Sigmoid colon (tissue), 7 donors: Measurements from ENCODE around the gene IKBKE. TPM values are rescaled to one million over a fixed set of nuclear protein-coding genes. Genes with fewer than 3 reads are reported as not detected.
A peak's percentile ranks its signal among the peaks of the same experiment; 100 is the strongest.

Source experiments
- DNase-seq: peaks from one replicate; pipeline ENCODE4 v3.0.0-alpha.2; 2019
- H3K27ac ChIP-seq, 4 donors: fragments of 200-600 bp; sonication (generic); one replicate each; pipeline ENCODE4 v1.5.1; 2016 to 2019; ENCODE audit warnings: mild to moderate bottlenecking in 1 of 4
- H3K27me3 ChIP-seq, 3 donors: fragments of 200-600 bp; sonication (generic); one replicate each; pipeline ENCODE4 v1.5.1; 2019; ENCODE audit warnings: mild to moderate bottlenecking in 1 of 3
- H3K36me3 ChIP-seq, 4 donors: fragments of 200-600 bp; sonication (generic); one replicate each; pipeline ENCODE4 v1.5.1; 2016 to 2019
- H3K4me1 ChIP-seq, 4 donors: fragments of 200-600 bp; sonication (generic); one replicate each; pipeline ENCODE4 v1.5.1; 2017 to 2019
- H3K4me3 ChIP-seq, 4 donors: fragments of 200-600 bp; sonication (generic); one replicate each; pipeline ENCODE4 v1.5.1; 2017 to 2019; ENCODE audit warnings: mild to moderate bottlenecking in 2 of 4, moderate library complexity in 1 of 4
- H3K9me3 ChIP-seq, 4 donors: fragments of 200-600 bp in 3 of 4; sonication (generic) in 3 of 4; one replicate each; pipeline versions ENCODE4 v1.5.1 to v1.6.1; 2013 to 2019
- EP300 ChIP-seq, 4 donors: sonication (generic); formaldehyde crosslinking; IDR thresholded peaks; one replicate each; pipeline ENCODE4 v1.6.1; 2017; ENCODE audit warnings: antibody characterized with exemption in 4 of 4
- POLR2A ChIP-seq, 2 donors: fragments of 450-650 bp; IDR thresholded peaks; one replicate each; pipeline ENCODE4 v1.6.1; 2016; ENCODE audit warnings: antibody characterized with exemption in 2 of 2, mild to moderate bottlenecking in 2 of 2, moderate library complexity in 2 of 2
- POLR2AphosphoS5 ChIP-seq, 4 donors: sonication (generic); formaldehyde crosslinking; IDR thresholded peaks; one replicate each; pipeline ENCODE4 v1.6.1; 2017; ENCODE audit warnings: antibody characterized with exemption in 4 of 4
- WGBS, 2 donors: extraction: QIAGEN DNeasy Blood & Tissue Kit; methylation state at CpG; one replicate each; pipeline ENCODE4 v1.1.7; 2013; 5-methylcytosine and 5-hydroxymethylcytosine counted together
- intact Hi-C: fragments of 100-400 bp; cut with DNase I; formaldehyde crosslinking; loops from one replicate; pipeline ENCODE4 v1.15.1; 2023
- polyA plus RNA-seq, 3 donors: library from polyadenylated mRNA; stranded (reverse); fragments of 200-250 nt; gene quantifications; one replicate each; pipeline ENCODE4 v1.2.3, GENCODE V29; 2013
- total RNA-seq, 4 donors: library from RNA; depleted of rRNA; stranded (reverse); fragments of >200 nt; gene quantifications; one replicate each; pipeline ENCODE4 v1.1.0, GENCODE V29; 2016
- TF ChIP-seq, protein P1 (sequence below), 4 experiments: fragments of 450-650 bp in 3 of 4; fragments of 200-600 bp in 1 of 4; IDR thresholded peaks; one replicate each; pipeline ENCODE4 v1.5.1; 2016 to 2019; ENCODE audit warnings: antibody characterized with exemption in 4 of 4, mild to moderate bottlenecking in 3 of 4, moderate library complexity in 2 of 4
- donor health status: healthy with polysubstance abuse.
- donor health status: Bipolar disorder and iron deficiency.
- donor health status: healthy.

IKBKE gene
- total and polyA plus RNA-seq, 7 donors: 1.6 to 23.2 (median 3.2) TPM

DNA sequence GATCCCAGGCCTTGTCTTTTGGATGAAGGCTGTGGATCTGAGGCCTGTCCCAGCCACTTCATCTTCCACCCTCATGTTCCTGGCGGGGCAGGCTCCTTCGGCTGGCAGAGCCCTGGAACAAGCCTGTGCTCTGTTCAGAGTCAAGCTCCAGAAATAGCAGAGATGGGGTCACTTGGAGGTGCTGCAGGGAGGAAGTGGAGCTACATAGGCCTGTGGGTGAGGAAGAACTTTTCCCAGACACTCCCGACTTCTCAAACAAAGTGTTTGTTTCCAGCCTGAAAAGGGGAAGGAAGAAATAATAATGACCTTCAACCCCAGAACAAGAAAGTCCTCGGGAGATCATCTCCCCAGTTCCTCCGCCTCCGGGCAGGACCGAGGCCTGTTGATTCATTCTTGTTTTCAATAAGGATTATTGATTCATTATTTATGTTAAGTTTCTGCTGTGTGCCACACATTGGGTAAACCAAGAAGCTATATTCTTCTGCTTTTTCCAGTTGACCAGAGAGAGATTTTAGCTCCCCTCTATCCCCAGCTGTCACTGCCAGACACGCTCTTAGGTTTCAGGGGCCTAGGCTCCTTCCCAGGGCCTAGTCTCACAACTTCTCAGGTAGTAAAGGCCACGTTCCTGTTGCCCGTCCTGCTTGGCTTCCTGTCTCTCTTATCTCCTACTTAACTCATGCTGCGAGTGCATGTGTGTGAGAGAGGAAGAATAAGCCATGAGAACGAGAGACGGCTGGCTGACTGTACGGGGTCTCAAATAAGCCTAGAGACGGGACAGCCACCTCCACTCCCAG lies 16.9 kb downstream of the IKBKE start:
- peaks cover 0 to 3% (median 0%) of the 10 kb centered on the region in 4 donors for H3K4me1 ChIP-seq
- no peak overlapping the region for H3K27ac ChIP-seq
- TF ChIP-seq EP300 (IDR thresholded peaks at IDR 0.05): no peak
- no peak for TF ChIP-seq POLR2AphosphoS5 (IDR thresholded peaks at IDR 0.05)
- TF ChIP-seq, protein P1, sequence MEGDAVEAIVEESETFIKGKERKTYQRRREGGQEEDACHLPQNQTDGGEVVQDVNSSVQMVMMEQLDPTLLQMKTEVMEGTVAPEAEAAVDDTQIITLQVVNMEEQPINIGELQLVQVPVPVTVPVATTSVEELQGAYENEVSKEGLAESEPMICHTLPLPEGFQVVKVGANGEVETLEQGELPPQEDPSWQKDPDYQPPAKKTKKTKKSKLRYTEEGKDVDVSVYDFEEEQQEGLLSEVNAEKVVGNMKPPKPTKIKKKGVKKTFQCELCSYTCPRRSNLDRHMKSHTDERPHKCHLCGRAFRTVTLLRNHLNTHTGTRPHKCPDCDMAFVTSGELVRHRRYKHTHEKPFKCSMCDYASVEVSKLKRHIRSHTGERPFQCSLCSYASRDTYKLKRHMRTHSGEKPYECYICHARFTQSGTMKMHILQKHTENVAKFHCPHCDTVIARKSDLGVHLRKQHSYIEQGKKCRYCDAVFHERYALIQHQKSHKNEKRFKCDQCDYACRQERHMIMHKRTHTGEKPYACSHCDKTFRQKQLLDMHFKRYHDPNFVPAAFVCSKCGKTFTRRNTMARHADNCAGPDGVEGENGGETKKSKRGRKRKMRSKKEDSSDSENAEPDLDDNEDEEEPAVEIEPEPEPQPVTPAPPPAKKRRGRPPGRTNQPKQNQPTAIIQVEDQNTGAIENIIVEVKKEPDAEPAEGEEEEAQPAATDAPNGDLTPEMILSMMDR (IDR thresholded peaks at IDR 0.05): no peak
- no peak for TF ChIP-seq POLR2A (IDR thresholded peaks at IDR 0.05)
- WGBS, 2 donors: 67 to 74% methylated on average over 15 of the region's 15 CpGs
- no peaks in the 10 kb centered on the region for H3K9me3 ChIP-seq
- no peaks in the 10 kb centered on the region for H3K27me3 ChIP-seq
- intact Hi-C loops: no loop called here
- no peak overlapping the region for H3K4me3 ChIP-seq
- no peak for DNase-seq
- H3K36me3 ChIP-seq: peaks cover 0 to 2% (median 0%) of the 10 kb centered on the region in 4 donors

DNA sequence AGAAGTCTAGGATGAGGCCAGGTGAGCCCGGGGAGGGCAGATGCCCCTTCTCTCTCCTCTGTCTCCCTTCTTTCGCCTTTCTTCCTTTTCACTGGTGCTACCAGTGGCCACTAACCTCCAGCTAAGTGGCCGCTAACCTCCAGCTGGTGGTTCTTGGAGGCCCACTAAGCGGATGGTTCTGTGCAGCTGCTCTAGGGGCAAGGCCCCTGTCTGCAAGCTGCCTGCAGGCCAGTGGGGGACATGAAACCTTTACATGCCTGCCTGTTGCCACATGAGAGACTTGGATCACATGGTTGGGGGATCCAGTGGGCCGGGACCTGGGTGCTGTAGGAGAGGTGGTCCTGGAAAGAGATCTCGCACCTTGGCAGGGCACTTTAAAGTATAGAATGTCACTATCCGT lies 17.7 kb downstream of the IKBKE start:
- peaks cover 0 to 3% (median 0%) of the 10 kb centered on the region in 4 donors for H3K4me1 ChIP-seq
- H3K36me3 ChIP-seq: peaks cover 0 to 5% (median 0%) of the 10 kb centered on the region in 4 donors
- H3K4me3 ChIP-seq: no peak overlapping the region
- WGBS, 2 donors: 95 to 96% methylated on average over 7 of the region's 7 CpGs
- H3K27me3 ChIP-seq: no peaks in the 10 kb centered on the region
- H3K9me3 ChIP-seq: no peaks in the 10 kb centered on the region
- intact Hi-C loops: no loop called here
- TF ChIP-seq POLR2AphosphoS5 (IDR thresholded peaks at IDR 0.05) (no peak), POLR2A (IDR thresholded peaks at IDR 0.05) (no peak), EP300 (IDR thresholded peaks at IDR 0.05) (no peak)
- TF ChIP-seq, protein P1 (IDR thresholded peaks at IDR 0.05): no peak
- no peak overlapping the region for H3K27ac ChIP-seq
- no peak for DNase-seq

GRCh38 chr1:206488466-206488865 lies 18.2 kb downstream of the IKBKE start:
- intact Hi-C loops: no loop called here
- no peak for DNase-seq
- Histone ChIP-seq H3K4me1 (peaks cover 0 to 3% (median 0%) of the 10 kb centered on the region in 4 donors), H3K9me3 (no peaks in the 10 kb centered on the region), H3K36me3 (peaks cover 0 to 5% (median 0%) of the 10 kb centered on the region in 4 donors), H3K27me3 (no peaks in the 10 kb centered on the region), H3K27ac (no peak overlapping the region), H3K4me3 (no peak overlapping the region)
- TF ChIP-seq POLR2AphosphoS5 (IDR thresholded peaks at IDR 0.05) (no peak), EP300 (IDR thresholded peaks at IDR 0.05) (no peak), POLR2A (IDR thresholded peaks at IDR 0.05) (no peak)
- TF ChIP-seq, protein P1 (IDR thresholded peaks at IDR 0.05): no peak
- WGBS, 2 donors: 89 to 92% methylated on average over 3 of the region's 3 CpGs

- Histone ChIP-seq H3K9me3 (no peaks in the 10 kb centered on the region), H3K4me3 (no peak overlapping the region), H3K4me1 (peaks cover 0 to 6% (median 5%) of the 10 kb centered on the region in 4 donors), H3K27ac (no peak overlapping the region), H3K27me3 (no peaks in the 10 kb centered on the region), H3K36me3 (peaks cover 0 to 5% (median 0%) of the 10 kb centered on the region in 4 donors)
- no peak for TF ChIP-seq POLR2A (IDR thresholded peaks at IDR 0.05)
- TF ChIP-seq, protein P1 (IDR thresholded peaks at IDR 0.05): peak; percentile 58 to 93 (median 78)
- WGBS, 2 donors: 67 to 77% methylated on average over 22 of the region's 22 CpGs
- intact Hi-C loops: loop anchor here (5.0 to 10.0 kb wide), 3 partner anchors 92 to 425 kb away; no protein-coding TSS in a partner anchor
- peak; percentile 85 for DNase-seq
Observed at GRCh38 chr1:206489980-206490770, 19.9 kb downstream of the IKBKE start.
